Measurements from ENCODE around the gene CDH22.

CDH22 gene

DNA sequence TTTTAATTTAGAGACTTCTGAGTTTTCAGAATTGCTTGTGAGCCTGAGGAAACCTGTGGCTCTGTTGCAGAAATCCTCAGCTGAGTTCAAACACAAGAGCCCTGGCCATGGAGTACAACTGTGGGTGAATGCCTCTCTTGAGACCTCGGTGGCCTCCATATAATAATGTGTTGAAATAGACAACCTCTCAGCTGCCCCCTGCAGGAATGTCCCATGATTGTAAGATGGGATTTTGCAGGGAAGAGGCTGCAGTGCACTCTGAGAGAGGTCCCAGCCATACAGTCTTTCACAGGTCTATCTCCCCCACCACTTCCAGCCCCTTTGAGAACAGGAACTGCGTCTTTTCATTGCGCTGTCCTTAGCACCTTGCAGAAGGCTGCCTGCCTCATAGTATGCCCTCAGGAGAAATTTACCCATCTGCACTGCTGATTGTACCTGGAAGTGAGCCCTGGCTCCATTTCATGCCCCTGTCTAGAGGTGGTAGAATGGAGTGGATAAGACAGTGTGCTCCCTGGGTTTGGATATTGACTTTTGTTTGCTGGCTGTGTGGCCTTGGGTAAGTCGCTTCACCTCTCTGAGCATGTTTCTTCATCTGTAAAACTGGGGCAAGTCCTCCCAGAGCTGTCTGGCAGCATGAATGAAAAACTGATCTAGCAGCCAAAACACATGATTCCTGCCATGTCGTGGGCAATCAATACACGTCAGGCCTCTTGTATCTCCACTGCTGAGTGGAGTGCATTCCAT, 16.8 kb upstream of the CDH22 start:
- in situ Hi-C loops (cut with MboI; ENCODE audit: low sequenced_read_pairs), result no loop called here

DNA sequence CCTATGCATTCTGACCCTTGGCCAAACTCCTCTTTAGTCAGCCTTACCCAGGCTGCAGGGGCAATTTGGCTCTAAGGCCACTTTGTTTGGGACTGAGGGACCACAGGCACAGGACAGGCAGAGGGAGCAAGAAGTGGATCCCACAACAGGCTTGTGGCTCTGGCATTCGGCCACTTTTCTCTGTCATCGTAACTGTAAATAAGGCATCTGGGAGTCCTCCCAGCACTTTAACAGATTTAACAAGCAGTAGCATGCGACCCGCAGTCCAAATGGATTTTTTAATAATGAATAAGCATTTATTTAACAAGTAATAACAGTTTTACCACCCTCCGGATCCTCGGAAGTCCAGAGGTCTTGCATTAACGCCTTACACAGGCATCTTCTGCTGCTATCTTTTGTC, 16.1 kb upstream of the CDH22 start:
- in situ Hi-C loops (cut with MboI; ENCODE audit: low sequenced_read_pairs), result no loop called here

DNA sequence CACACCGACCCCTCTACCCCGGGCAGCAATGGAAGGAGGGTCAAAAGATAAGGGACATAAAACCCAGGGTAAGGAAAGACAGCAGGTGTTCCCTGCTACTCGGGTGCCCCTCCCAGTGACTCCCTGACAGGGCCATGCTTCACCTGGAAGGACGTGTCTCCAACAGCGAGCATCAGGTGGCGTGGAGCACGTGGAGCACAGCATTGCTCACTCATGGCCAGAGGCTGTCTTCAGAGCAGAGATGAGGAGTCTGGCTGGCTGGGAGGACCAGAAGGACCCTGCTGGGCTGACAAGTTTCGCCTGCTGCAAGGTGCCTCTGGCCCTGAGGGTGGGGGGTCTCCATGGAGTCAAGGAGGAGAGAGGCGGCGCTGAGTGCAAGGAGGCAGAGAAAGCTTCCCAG, 15.3 kb upstream of the CDH22 start:
- in situ Hi-C loops (cut with MboI; ENCODE audit: low sequenced_read_pairs), result no loop called here

DNA sequence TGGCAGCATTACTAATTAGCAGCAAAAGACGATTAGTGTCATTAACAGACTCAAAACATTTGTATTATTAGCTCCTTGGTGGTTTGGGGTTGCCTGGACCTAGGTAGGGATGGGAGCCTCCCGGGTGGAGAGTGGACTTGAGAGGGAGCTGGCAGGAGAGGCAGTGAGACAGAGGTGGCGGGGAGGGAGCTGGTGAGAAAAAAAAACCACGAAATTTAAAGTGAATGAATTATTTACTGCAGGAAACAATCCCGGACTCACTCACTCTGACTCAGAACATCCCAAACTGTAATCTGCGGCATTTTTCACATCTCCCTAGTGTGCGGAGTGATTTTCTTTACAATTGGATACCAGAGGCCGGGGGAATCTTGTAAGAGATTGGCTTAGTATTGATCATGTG, 14.3 kb upstream of the CDH22 start:
- in situ Hi-C loops (cut with MboI; ENCODE audit: low sequenced_read_pairs), result no loop called here

DNA sequence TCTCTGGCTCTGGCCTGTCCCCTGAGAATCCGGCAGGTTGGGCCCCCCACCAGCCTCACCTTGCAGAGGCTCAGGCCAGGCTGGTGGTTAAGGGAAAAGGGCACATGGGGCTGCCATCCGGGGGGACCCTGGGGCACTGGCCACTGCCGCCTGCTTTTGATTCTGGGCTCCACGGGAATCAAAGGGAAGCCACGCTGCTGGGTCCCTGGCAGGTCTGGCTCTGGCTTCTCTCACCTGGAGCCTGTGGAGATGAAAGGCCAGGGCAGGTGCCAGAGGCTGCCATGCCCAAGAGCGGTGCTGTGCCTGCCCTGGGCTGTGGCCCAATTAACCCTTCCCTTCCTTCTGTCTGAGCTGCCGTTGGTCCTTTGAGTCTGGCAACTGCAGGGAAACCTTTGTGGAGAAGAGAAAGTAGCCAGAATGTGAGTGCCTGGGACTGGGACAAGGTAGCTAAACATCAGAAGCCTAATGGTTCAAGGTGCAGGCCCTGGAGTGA, 9.4 kb upstream of the CDH22 start:
- in situ Hi-C loops (cut with MboI; ENCODE audit: low sequenced_read_pairs), result no loop called here

DNA sequence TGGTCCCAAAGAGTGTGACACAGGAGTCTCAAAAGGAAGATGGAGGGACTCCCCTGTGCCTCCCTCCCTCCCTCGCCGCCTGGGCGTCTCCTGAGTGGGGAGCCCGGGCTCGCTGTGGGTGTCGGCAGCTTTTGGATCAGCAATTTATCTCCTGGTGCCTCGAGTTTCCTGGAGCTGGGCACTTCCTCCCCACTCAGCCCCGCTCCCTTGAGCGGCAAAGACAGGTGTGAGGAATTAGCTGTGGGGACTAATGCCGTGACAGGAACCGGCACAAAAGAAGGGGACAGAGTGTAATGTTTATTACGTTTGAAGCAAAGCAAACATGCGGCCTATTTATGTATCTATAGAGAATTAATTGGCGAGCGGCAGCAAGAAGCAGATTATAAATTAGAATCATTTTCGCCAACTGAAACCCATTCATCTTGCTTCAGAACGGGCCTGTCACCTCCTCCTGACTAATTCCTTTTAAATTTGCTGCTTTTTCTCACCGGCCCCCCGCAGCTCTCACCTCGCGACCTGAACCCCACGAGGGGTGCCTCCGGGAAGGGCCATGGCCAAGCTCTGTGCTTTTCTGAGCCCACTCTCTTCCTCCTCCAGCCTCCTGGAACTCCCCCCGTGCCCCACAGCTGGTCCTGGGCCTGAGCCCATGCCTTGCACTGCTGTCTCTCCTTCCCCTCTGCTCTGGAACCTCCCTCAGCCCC, 8.8 kb upstream of the CDH22 start:
- in situ Hi-C loops (cut with MboI; ENCODE audit: low sequenced_read_pairs), result no loop called here

DNA sequence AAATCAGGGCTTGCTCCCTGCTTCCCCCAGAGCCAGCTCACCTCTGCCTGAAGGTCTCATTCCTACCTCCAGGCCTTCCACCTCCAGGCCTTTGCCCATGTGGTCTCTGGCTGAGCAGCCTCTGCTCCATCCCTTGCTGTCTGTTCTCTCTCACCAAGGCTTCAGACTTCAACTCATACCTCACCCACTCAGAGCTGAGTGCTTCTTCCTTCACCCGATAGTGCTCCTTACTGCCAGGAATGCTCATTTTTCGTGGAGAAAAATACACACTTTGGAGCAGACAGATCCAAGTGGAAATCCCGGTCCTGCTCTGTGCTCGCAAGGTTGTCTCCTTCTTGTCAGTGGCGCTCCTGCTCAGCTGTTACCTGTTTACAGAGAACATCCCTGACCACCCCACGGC, 7.0 kb upstream of the CDH22 start:
- in situ Hi-C loops (cut with MboI; ENCODE audit: low sequenced_read_pairs), result no loop called here

DNA sequence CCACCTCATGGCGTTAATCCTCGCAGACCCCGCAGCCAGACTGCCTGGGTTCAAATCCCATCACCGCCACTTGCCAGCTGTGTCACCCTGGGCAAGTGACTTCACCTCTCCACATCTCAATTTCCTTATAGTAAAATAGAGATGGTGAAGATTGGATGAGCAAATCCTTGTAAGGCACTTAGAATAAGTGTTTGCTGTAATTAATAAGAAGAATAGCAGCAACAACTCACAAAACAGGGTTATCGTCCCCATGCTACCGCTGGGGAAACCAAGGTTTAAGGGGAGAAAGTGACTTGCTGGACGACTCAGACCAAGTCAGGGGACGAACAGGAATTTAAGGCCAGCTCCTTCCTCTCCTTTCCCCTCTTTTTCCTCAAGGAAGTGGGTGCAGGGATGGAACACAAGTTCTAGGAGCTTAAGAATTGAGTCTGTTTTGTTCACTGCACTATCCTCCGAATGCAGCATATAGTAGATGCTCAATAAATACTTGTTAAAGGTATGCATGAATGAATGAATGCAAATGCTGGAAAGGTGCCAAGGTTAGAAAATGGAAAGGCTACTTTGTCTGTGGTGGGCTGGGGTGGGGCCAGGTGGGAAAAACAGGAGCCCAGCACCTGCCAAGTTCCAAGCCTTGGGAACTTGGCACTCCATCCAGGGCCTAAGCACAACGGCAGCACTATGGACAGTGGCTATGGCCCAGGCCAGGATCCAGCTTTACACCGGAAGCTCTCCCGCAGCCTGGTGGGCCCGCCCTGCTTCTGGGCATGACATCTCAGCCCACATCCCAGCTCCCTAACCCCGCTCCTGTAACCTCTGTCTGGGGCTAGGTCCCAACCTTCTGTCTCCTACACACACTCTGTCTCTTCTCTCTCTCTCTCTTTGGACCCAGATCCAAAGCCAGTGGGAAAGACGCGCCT, 4.9 kb upstream of the CDH22 start:
- in situ Hi-C loops (cut with MboI; ENCODE audit: low sequenced_read_pairs), result no loop called here

DNA sequence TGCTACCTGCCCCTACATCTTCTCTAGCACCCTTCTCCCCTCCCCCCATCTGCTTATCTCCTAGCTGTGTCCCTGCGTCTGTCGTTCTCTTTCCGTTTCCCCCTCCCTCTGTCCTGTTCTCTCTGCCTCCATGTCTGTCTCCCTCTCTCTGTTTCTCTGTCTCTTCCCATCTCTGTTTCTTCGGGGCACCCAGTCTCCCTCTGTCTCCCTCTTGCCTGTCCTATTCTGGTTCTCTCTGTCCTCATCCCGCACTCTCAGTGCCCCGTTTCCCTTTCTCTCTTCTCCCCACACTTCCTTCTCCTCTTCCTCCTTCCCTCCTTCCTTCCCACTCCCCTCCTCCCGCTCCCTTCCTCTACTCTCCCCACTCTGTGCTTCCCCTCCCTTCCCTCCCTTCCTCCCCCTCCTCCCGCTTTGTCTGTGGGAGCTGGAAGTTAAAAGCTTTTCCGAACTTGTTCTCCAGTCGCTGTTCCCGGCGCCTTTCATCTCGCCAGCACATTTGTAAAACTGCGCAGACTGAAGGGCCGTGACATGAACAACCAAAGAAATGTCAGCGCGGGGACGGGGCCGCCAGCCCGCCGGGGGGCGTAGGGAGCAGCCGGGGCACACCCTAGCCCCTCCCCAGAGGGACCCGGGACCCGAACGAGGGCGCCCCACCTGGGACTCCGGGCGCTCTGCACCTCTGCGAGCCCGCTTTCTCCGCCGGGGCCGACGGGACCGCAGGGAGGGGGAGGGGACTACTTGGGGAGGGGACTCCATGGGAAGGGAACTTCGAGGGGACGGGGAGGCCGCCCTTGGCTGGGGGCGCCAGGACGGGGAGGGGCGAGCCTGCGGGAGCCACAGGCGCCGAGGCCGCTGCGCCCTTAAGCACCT, 4.0 kb upstream of the CDH22 start:
- in situ Hi-C loops (cut with MboI; ENCODE audit: low sequenced_read_pairs), result no loop called here

DNA sequence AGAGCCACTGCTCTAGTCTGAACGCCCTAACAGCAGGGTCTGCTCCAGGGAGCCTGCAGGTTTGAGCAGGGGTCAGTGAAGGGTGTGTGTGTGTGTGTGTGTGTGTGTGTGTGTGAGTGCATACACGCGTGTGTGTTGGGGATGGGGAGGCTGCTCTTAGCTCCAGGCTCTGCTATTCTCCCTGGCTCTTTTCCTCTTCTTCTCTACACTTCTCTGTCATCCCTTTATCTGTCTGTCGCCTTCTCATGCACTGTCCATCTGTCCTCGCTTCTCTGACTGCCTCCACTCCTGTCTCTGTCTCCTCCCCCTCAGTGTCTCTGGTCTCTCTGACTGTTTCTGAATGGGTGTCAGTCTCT, 3.4 kb upstream of the CDH22 start:
- in situ Hi-C loops (cut with MboI; ENCODE audit: low sequenced_read_pairs), result no loop called here

DNA sequence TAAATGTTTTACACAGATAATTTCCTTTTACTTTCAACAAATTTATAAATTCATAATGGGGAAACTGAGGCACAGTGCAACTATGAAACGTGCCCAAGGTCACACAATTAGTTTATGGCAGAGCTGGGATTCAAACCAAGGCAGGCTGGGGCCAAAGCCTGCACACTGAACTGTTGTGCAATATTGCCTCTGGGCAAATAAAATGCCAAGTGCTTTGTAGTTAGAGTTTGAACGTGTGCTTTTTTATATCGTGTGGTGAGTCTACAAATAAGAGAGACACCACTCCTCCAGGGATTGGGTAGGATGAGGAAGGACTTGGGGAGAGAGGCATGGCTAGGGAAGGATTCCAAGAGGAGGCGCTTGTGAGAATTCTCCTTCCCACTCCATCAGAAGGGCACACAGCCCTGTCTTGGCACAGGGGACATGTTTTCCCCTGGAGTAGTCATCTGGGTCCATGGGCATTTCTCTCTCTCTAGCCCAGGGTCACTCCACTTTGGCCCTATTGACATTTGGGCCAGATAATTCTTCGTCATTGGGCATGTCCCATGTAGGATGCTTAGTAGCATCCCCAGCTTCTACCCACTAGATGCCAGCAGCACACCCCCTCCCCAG, 2.8 kb upstream of the CDH22 start:
- in situ Hi-C loops (cut with MboI; ENCODE audit: low sequenced_read_pairs), result no loop called here

DNA sequence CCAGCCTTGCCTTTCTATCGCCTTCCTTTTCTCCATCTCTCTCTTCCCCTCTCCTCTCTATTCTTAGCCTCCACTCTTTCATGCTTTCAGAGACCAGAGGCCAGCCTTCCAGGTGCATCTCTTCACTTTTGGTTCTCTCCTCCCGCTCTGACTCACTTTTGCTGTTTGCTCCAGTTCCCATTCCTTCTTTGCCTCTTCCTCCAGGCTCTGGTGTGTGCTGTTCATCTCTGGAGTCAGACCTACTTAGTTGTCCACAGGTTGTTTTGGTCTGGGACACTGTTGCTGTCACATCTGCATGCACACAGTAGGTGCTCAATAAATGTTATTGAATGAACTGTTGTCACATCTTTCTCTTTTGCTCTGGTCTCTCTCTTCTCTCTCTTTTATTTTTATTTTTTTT, 1.6 kb upstream of the CDH22 start:
- in situ Hi-C loops (cut with MboI; ENCODE audit: low sequenced_read_pairs), result no loop called here

DNA sequence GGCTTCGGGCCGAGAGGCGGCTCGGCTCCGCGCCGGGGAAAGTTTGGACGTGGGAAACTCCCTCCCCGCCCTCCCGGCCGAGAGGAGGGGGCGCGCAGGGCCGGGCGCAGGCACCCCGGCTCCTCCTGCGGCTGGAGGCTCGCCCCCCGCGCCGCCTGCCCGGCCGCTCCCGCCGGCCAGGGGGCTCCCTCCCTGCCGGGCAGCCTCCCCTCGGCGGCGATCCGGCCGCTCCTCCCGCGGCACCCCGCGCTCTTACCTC, 370 bp downstream of the CDH22 start:
- in situ Hi-C loops (cut with MboI; ENCODE audit: low sequenced_read_pairs), result no loop called here

DNA sequence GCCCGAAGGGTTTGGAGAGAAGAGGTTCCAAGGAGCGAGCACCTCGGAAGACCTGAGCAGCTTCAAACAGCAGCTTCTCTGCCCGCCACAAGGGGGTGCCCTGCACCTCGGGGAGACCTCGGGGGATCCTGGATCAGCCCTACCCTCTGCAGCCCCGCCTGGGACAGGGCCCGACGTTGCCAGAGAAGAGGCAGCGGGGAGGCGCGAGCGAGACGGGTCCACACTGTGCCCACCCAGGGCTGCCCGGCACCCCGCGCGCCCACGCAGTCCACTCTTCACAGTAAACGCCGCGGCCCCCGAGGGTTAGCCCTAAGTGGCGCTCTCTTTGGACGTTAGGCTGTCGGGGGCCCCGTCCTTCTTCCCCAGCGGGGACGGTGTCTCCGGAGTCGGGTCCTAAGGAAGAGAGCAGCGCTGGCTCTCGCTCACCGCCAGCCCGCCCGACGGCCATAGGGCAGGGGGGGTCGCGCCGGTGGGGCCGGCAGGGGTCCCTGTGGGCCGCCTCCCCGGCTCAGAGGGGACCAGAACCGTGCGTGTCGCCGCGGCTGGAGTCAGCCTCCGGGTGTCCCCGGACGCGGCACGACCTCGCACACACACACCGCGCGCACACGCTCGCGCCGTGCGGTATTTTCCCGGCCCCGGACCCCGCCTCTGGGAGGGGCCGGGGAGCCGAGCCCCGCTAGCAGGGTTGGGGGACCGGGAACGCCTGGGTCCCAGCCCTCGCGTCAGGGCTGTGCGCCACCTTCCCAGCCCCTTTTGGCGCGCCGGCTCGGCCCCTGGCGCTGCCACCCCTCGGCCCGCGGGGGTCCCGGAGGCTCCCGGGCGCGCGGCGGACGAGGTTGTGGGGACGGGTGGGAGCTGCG, 929 bp downstream of the CDH22 start:
- in situ Hi-C loops (cut with MboI; ENCODE audit: low sequenced_read_pairs), result no loop called here

DNA sequence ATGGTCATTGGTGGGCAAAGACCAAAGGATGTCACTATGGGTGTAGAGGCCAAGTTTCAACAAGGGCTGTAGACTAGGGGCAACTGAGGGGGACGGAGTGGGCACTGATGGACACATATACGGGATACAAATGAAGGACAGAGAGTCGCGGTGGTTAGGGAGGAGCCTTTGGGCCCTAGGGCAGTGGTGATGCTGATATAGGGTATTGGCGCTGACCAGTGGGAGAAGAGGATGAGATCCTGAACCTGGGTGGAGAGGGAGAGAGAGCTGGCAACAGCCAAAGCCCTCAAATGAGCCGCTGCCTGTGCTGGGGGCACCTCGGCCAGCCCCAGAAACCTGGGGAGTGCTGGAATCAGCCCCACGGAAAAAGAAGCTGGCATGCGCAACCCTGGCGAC, 1.6 kb downstream of the CDH22 start:
- in situ Hi-C loops (cut with MboI; ENCODE audit: low sequenced_read_pairs), result no loop called here

DNA sequence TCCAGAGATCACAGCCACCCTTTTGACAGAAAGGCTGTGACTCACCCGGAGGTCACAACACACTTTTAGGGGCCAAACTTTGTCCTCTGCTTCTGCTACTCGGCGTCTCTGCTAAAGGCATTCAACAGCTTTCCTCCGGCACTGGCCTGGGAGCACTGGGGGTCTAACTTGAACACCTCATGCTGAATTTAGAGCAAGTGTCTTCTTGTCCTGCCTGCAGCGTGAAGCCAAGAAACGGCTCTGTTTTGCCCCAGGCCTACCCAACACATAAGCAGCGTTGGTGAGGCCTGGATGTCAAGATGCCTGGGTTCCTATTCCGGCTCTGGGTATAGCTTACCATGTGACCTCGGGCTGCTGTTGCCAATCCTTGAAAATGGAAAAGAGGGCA, 2.3 kb downstream of the CDH22 start:
- in situ Hi-C loops (cut with MboI; ENCODE audit: low sequenced_read_pairs), result no loop called here

DNA sequence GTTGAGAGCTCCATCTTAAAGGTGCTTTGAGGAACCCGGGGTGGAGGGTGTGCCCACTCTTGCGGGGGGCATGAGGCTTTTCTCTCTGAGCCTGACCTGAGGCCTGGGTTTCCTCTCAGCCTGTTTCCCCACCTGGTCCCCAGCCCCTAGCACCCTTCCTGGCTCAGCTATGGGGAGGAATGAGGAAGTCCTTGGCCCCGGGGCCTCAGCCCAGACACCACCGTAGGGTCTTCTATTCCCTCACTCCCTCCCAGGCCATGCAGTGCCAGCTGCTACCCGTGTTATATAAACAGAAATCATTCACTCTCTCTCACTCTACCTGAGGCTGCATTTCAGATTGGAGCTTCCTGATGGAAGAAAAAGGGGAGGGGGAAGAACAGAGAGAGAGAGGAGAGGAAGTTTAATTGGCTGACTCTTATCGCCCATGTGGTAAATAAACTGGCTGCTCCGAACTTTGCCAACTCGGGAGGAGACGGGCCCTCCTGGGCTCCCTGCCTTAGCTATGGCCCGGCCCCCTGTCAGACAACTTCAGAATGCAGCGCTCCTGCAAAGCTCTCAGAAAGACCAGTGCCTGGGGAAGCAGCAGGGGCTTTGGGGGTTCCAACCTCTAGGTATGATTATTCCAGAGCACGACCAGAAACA, 2.8 kb downstream of the CDH22 start:
- in situ Hi-C loops (cut with MboI; ENCODE audit: low sequenced_read_pairs), result no loop called here

DNA sequence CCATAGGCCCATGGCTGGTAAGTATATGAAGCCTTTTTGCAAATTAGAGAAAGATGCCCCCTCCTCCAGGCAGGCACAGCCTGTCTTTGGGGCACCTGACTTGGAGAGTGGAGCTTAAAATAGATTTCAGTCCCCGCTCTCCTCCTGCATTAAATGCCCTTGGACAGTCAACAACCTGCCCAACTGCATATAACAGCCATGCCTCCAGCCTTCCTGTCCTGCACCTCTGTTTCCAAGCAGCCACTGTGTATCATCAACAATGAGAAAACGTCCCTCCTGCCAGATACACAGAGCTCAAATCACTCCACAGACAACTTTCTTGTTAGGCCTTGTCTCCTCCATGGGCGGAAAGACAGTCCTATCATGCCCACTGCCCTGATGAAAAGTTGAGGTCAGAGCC, 3.4 kb downstream of the CDH22 start:
- in situ Hi-C loops (cut with MboI; ENCODE audit: low sequenced_read_pairs), result no loop called here

DNA sequence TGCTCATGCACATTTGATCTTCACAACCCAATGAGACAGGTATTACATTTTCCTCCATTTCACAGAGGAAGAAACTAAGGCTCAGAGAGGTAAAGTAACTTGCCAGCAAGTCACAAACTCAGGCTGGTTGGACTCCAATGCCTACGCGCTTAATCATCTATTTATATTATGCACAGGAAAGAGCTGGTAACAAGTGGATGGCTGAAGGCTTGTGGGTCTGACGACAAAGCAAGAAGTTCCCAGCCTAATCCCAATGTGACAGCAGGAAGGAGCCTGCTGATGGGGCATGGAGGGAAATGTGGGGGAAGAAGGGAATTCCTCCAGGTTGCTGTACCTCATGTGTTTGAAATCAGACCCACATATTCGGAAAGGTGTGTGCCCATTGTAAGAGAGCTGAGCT, 3.9 kb downstream of the CDH22 start:
- in situ Hi-C loops (cut with MboI; ENCODE audit: low sequenced_read_pairs), result no loop called here

Data from HL-60/S4 (cell line).